Measurements from ENCODE around the gene CCN6. TPM values are rescaled to one million over a fixed set of nuclear protein-coding genes. Genes with fewer than 3 reads are reported as not detected.
A peak's percentile ranks its signal among the peaks of the same experiment; 100 is the strongest.

CCN6 gene
- total and polyA plus RNA-seq, 4 donors: 0.54 TPM; not detected in 3

DNA sequence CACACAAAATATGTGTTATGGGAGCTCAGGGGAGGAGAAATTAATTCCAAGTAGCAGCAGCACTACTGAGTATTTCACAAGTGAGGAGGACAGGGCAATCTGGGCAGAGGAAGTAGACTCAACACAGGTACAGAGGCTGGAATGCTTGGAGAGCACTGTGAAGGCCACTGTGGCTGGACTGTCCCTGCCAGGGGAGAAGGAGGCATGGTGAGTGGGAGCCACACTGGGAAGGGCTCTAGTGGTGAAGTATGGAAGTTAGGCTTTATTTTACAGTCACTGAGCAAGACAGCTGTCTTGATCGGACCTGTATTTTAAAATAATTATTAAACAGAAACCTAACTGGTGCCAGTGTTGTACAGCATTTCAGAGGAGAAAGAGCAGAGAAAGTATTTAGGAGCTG, 62.3 kb downstream of the CCN6 start:
- WGBS: 25% methylated on average over 1 of the region's 1 CpG
- no peak for DNase-seq (ENCODE audit: low spot score)

GRCh38 chr6:112117554-112117953, 63.6 kb downstream of the CCN6 start:
- TF ChIP-seq SP1 (IDR thresholded peaks at IDR 0.05) (no peak), NR2F2 (IDR thresholded peaks at IDR 0.05) (no peak), YY1 (IDR thresholded peaks at IDR 0.05) (no peak), EGR1 (IDR thresholded peaks at IDR 0.05; ENCODE audit: low read depth in 2 of 2) (no peak), FOXA2 (IDR thresholded peaks at IDR 0.05) (no peak)
- WGBS: 83% methylated on average over 1 of the region's 1 CpG
- H3K9me3 ChIP-seq (ENCODE audit: control insufficient read depth in 4 of 4, low read length in 3 of 4): no peaks in the 10 kb centered on the region
- no peaks in the 10 kb centered on the region for H3K27me3 ChIP-seq (ENCODE audit: control insufficient read depth in 4 of 4, insufficient read depth in 4 of 4, low read length in 3 of 4)
- no peaks in the 10 kb centered on the region for H3K36me3 ChIP-seq (ENCODE audit: control insufficient read depth in 4 of 4, insufficient read depth in 3 of 4, low read depth in 1 of 4, low read length in 3 of 4)
- peaks cover 0 to 42% (median 26%) of the 10 kb centered on the region in 4 donors for H3K4me1 ChIP-seq (ENCODE audit: control insufficient read depth in 4 of 4, insufficient read depth in 4 of 4, low read length in 3 of 4)
- DNase-seq (ENCODE audit: low spot score): no peak
- no peak overlapping the region for H3K4me3 ChIP-seq (ENCODE audit: low read depth in 1 of 3, low read length in 3 of 3)
- H3K27ac ChIP-seq (ENCODE audit: low read depth in 1 of 2, low read length in 2 of 2): no peak overlapping the region
- no peak overlapping the region for H3K9ac ChIP-seq (ENCODE audit: low read depth in 1 of 2, low read length in 2 of 2)

More for the DNA sequence above, 62.3 kb downstream of the CCN6 start:
- Histone ChIP-seq H3K27me3 (ENCODE audit: control insufficient read depth in 4 of 4, insufficient read depth in 4 of 4, low read length in 3 of 4) (no peaks in the 10 kb centered on the region), H3K4me1 (ENCODE audit: control insufficient read depth in 4 of 4, insufficient read depth in 4 of 4, low read length in 3 of 4) (peaks cover 0 to 44% (median 26%) of the 10 kb centered on the region in 4 donors), H3K9ac (ENCODE audit: low read depth in 1 of 2, low read length in 2 of 2) (no peak overlapping the region), H3K36me3 (ENCODE audit: control insufficient read depth in 4 of 4, insufficient read depth in 3 of 4, low read depth in 1 of 4, low read length in 3 of 4) (no peaks in the 10 kb centered on the region), H3K27ac (ENCODE audit: low read depth in 1 of 2, low read length in 2 of 2) (peak overlapping the region in 1 of 2 donors; percentile 1), H3K4me3 (ENCODE audit: low read depth in 1 of 3, low read length in 3 of 3) (no peak overlapping the region), H3K9me3 (ENCODE audit: control insufficient read depth in 4 of 4, low read length in 3 of 4) (no peaks in the 10 kb centered on the region)
- TF ChIP-seq FOXA2 (IDR thresholded peaks at IDR 0.05): no peak
- peak; percentile 33 for TF ChIP-seq YY1 (IDR thresholded peaks at IDR 0.05)
- peak in 1 of 2 donors; percentile 45 for TF ChIP-seq HNF4A (conservative IDR thresholded peaks at IDR 0.05)
- peak in 1 of 2 donors; percentile 57 for TF ChIP-seq RAD21 (IDR thresholded peaks at IDR 0.05)
- TF ChIP-seq HNF4G (IDR thresholded peaks at IDR 0.05): no peak
- TF ChIP-seq RXRA (IDR thresholded peaks at IDR 0.05): peak in 1 of 2 donors; percentile 25

DNA sequence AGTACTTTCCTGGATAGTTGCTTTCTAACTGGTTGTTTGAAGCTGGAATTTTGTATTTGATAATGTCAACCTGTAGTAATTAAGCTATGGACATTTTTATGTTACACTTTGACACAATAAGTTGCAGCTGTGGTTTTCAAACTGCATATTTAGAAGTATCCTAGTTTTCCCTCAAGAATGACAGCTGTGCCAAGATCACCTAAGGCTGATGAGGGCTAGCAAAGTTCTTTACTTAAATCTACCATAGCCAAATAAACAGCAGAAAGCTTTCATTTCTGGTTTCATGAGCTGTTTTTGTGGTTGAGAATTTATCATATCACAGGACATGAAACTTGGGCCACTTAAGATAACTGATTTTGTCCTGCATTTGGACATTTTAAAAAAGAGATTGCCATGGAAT, 64.1 kb downstream of the CCN6 start:
- Histone ChIP-seq H3K27me3 (ENCODE audit: control insufficient read depth in 4 of 4, insufficient read depth in 4 of 4, low read length in 3 of 4) (no peaks in the 10 kb centered on the region), H3K36me3 (ENCODE audit: control insufficient read depth in 4 of 4, insufficient read depth in 3 of 4, low read depth in 1 of 4, low read length in 3 of 4) (no peaks in the 10 kb centered on the region), H3K4me1 (ENCODE audit: control insufficient read depth in 4 of 4, insufficient read depth in 4 of 4, low read length in 3 of 4) (peaks cover 0 to 42% (median 26%) of the 10 kb centered on the region in 4 donors), H3K27ac (ENCODE audit: low read depth in 1 of 2, low read length in 2 of 2) (no peak overlapping the region), H3K4me3 (ENCODE audit: low read depth in 1 of 3, low read length in 3 of 3) (no peak overlapping the region), H3K9ac (ENCODE audit: low read depth in 1 of 2, low read length in 2 of 2) (no peak overlapping the region), H3K9me3 (ENCODE audit: control insufficient read depth in 4 of 4, low read length in 3 of 4) (no peaks in the 10 kb centered on the region)
- TF ChIP-seq, protein P1, sequence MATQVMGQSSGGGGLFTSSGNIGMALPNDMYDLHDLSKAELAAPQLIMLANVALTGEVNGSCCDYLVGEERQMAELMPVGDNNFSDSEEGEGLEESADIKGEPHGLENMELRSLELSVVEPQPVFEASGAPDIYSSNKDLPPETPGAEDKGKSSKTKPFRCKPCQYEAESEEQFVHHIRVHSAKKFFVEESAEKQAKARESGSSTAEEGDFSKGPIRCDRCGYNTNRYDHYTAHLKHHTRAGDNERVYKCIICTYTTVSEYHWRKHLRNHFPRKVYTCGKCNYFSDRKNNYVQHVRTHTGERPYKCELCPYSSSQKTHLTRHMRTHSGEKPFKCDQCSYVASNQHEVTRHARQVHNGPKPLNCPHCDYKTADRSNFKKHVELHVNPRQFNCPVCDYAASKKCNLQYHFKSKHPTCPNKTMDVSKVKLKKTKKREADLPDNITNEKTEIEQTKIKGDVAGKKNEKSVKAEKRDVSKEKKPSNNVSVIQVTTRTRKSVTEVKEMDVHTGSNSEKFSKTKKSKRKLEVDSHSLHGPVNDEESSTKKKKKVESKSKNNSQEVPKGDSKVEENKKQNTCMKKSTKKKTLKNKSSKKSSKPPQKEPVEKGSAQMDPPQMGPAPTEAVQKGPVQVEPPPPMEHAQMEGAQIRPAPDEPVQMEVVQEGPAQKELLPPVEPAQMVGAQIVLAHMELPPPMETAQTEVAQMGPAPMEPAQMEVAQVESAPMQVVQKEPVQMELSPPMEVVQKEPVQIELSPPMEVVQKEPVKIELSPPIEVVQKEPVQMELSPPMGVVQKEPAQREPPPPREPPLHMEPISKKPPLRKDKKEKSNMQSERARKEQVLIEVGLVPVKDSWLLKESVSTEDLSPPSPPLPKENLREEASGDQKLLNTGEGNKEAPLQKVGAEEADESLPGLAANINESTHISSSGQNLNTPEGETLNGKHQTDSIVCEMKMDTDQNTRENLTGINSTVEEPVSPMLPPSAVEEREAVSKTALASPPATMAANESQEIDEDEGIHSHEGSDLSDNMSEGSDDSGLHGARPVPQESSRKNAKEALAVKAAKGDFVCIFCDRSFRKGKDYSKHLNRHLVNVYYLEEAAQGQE (IDR thresholded peaks at IDR 0.05): no peak
- TF ChIP-seq JUND (IDR thresholded peaks at IDR 0.05) (no peak), ZBTB33 (IDR thresholded peaks at IDR 0.05) (no peak), RXRA (IDR thresholded peaks at IDR 0.05) (no peak), RAD21 (IDR thresholded peaks at IDR 0.05) (no peak), SP1 (IDR thresholded peaks at IDR 0.05) (no peak), FOXA2 (IDR thresholded peaks at IDR 0.05) (no peak), HNF4G (IDR thresholded peaks at IDR 0.05) (no peak), FOXA1 (IDR thresholded peaks at IDR 0.05) (no peak), HNF4A (conservative IDR thresholded peaks at IDR 0.05) (no peak)
- TF ChIP-seq, protein P2, sequence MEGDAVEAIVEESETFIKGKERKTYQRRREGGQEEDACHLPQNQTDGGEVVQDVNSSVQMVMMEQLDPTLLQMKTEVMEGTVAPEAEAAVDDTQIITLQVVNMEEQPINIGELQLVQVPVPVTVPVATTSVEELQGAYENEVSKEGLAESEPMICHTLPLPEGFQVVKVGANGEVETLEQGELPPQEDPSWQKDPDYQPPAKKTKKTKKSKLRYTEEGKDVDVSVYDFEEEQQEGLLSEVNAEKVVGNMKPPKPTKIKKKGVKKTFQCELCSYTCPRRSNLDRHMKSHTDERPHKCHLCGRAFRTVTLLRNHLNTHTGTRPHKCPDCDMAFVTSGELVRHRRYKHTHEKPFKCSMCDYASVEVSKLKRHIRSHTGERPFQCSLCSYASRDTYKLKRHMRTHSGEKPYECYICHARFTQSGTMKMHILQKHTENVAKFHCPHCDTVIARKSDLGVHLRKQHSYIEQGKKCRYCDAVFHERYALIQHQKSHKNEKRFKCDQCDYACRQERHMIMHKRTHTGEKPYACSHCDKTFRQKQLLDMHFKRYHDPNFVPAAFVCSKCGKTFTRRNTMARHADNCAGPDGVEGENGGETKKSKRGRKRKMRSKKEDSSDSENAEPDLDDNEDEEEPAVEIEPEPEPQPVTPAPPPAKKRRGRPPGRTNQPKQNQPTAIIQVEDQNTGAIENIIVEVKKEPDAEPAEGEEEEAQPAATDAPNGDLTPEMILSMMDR (IDR thresholded peaks at IDR 0.05; ENCODE audit: low read depth, low read length, missing input control): no peak
- TF ChIP-seq, protein P3, sequence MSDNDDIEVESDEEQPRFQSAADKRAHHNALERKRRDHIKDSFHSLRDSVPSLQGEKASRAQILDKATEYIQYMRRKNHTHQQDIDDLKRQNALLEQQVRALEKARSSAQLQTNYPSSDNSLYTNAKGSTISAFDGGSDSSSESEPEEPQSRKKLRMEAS (IDR thresholded peaks at IDR 0.05): no peak
- no peak for DNase-seq (ENCODE audit: low spot score)

All from liver (tissue), 9 donors.